GM12872 (cell line): ENCODE measurements around the gene UMPS.

ENCODE experiments used
- TF ChIP-seq, protein P1 (sequence below): IDR thresholded peaks from 3 replicates; pipeline ENCODE4 v1.5.1; 2011; ENCODE audit warnings: low read depth, mild to moderate bottlenecking, low read length, moderate library complexity; ENCODE audit not compliant: insufficient read depth

UMPS gene

DNA sequence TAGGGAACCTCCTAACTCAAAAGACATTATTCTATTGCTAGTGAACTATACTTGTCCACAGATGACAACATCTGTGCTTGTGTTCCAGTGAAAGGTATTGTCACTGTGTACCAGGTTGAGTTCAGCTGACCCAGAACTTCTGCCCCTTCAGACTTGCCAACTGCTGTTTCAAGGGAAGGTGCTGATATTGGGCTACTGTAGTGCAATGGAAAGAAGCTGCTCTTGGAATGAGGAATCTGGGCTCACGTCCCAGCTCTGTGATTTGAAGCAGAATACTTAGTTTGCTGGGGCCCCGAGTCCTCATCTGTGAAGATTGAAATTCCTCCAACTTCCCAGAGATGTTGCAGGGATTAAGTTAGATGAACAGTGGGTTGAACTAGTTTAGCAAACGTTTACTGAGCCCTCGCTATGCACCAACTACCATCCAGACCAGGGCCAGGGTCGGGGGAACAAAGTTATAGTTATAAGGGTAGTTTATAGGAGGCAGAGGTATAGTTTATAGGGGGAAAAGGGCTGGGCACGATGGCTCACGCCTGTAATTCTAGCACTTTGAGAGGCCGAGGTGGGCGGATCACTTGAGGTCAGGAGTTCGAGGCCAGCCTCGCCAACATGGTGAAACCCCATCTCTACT is 15.9 kb upstream of the UMPS start:
- TF ChIP-seq, protein P1, sequence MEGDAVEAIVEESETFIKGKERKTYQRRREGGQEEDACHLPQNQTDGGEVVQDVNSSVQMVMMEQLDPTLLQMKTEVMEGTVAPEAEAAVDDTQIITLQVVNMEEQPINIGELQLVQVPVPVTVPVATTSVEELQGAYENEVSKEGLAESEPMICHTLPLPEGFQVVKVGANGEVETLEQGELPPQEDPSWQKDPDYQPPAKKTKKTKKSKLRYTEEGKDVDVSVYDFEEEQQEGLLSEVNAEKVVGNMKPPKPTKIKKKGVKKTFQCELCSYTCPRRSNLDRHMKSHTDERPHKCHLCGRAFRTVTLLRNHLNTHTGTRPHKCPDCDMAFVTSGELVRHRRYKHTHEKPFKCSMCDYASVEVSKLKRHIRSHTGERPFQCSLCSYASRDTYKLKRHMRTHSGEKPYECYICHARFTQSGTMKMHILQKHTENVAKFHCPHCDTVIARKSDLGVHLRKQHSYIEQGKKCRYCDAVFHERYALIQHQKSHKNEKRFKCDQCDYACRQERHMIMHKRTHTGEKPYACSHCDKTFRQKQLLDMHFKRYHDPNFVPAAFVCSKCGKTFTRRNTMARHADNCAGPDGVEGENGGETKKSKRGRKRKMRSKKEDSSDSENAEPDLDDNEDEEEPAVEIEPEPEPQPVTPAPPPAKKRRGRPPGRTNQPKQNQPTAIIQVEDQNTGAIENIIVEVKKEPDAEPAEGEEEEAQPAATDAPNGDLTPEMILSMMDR = no peak

DNA sequence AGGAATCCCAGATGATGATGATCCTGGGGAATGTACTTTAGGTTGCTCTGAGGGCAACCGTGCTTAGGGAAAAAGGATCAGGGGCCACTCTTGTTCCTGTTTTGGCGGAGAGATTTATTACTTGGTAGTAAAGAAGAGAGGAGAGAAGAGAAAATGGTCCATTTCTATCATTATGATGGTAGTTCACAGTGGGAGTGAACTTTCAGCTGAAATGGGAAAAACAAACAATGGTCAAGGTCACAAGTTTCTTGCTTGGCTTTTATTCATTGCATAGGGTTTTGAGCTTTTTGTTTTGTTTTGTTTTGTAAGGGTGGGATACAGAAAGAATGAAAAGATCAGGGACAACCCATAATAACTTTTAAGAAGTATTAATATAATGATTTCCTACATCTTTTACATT is 7.7 kb upstream of the UMPS start:
- TF ChIP-seq, protein P1 = no peak

DNA sequence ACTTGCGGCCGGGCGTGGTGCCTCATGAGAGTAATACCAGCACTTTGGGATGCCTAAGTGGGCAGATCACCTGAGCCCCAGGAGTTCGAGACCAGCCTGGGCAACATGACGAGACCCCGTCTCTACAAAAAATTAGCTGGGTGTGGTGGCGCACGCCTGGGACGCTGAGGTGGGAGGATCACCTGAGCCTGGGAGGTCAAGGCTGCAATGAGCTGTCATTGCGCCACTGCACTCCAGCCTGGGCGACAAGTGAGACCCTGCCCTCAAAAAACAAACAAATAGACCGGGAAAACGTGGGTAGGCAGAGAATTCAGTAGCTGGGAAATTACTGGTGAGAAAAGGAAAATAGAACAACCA is 667 bp downstream of the UMPS start:
- TF ChIP-seq, protein P1 = no peak

DNA sequence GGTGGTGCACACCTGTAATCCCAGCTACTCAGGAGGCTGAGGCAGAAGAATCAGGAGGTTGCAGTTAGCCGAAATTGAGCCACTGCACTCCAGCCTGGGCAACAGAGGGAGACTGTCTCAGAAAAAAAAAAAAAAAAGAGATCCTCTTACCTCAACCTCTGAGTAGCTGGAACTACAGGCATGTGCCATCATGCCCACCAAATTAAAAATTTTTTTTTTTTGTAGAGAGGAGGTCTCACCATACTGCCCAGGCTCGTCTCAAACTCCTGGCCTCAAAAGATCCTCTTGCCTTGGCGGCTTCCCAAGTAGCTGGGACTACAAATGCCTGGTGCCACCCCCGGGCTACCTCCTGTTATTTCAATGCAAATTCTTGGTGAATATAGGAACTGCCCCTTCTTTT is 1.5 kb downstream of the UMPS start:
- TF ChIP-seq, protein P1 = no peak

DNA sequence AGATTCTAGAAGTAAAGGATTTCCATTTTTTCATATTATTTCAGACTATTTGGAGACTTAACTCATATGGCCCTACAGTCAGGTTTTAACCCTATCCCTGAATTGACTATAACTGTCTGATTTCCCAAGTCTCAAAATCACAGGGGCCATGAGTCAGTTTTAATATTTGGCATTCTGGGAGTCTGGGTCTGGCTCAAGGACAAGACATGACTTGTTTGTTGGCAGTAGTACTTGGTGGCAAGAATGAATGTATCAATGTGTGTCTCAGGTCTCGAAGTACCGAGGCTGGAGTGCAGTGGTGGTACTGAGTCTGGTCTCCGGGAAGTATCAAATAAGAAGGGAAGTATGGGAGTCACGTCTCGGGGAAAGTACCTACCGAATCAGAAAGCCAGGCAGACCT is 10.8 kb downstream of the UMPS start:
- TF ChIP-seq, protein P1 = no peak

DNA sequence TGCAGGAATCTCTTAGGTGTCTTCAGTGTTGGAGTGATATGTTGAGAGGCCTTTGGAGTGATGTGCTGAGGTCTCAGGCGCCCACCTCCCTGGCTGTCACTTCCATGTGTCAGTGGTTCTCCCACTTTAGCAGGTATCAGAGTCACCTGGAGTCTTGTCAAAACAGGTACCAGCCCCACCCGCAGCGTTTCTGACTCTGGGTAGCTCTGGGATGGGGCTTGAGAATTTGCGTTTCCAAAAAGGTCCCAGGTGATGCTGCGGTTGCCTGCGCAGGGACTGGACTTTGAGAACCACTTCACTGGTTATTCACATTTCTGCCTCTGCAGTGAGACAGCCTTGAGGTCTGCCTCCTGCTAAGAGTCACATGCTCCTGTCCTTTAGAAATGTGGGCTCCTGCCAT is 15.5 kb downstream of the UMPS start:
- TF ChIP-seq, protein P1 = no peak

DNA sequence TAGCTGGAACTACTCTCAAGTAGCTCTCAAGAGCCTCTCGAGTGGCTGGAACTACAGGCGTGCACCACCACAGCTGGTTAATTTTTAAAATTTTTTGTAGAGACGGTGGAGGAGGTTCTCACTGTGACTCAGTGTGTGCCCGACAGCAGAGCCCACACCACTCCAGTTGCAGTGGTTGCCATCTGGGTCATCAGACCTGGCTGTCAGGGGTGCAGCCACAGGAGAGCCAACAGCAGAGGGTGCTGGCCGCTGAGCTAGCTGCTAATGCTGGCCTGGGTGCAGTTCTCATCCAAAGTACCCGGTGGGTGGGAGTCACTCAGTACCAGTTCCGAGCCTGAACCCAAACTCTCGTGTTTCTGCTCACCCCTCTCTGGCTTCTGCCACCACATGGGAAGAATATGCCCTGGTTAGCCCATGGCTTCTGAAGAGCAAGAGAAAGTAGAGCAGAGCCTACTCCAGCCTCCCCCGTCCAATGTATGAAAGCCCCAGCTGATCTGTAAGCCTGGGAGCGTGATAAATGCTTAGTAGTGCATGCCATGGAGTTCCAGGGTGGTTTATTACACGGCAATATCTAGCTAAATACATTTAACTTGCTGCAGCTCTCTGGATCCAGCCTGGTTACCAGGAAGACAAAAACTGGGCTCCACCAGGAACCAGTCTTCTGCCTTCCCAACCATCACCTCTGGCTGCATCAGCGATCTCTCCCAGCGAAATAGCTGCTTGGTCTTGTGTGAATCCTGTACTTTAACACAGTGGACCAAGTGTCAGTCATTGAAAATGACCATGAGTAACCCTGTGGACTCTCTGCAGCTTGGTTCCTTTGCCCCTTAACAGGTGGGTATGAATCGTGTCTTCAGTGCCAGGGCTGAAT is 17.1 kb downstream of the UMPS start:
- TF ChIP-seq, protein P1 = no peak
